ENCODE results near the gene ITGB8.

- TF ChIP-seq CTCF (IDR thresholded peaks at IDR 0.05), result no peak
- no peak for TF ChIP-seq POLR2A (IDR thresholded peaks at IDR 0.05)
- TF ChIP-seq EP300 (IDR thresholded peaks at IDR 0.05), result no peak
Observed at GRCh38 chr7:20311743-20312042, 19.0 kb upstream of the ITGB8 start.

Data from tibial nerve (tissue), 4 donors.